ENCODE data around the gene ARL15. TPM values are rescaled to one million over a fixed set of nuclear protein-coding genes. Genes with fewer than 3 reads are reported as not detected.

Gene ARL15
- total RNA-seq, 4 donors from 2014 or later: 19.9 to 57.0 (median 36.9) TPM

DNA sequence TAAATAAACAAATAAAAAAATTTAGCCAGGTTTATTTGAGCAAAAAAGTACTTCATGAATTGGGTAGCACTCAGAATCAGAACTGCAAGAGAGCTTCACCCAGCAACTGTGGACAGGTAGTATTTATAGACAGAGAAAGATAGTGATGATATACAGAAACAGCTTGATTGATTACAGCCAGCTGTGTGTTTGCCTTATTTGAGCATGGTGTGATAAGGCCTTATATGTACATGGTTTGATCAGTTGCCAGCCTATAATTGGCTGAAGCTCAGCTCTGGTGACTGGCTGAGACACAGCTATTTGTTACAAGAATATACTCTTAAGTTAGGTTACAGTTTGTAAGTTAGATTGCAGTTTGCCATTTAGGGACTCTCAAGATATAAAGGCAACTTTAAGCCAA is 34.3 kb upstream of the ARL15 start:
- no peak for DNase-seq (ENCODE audit: low spot score in 2 of 2)
- Histone ChIP-seq H3K36me3 (no peaks in the 10 kb centered on the region), H3K27ac (no peak overlapping the region), H3K9me3 (peaks cover 7% of the 10 kb centered on the region), H3K4me3 (no peak overlapping the region), H3K27me3 (no peaks in the 10 kb centered on the region), H3K4me1 (no peaks in the 10 kb centered on the region)
- TF ChIP-seq, protein P1, sequence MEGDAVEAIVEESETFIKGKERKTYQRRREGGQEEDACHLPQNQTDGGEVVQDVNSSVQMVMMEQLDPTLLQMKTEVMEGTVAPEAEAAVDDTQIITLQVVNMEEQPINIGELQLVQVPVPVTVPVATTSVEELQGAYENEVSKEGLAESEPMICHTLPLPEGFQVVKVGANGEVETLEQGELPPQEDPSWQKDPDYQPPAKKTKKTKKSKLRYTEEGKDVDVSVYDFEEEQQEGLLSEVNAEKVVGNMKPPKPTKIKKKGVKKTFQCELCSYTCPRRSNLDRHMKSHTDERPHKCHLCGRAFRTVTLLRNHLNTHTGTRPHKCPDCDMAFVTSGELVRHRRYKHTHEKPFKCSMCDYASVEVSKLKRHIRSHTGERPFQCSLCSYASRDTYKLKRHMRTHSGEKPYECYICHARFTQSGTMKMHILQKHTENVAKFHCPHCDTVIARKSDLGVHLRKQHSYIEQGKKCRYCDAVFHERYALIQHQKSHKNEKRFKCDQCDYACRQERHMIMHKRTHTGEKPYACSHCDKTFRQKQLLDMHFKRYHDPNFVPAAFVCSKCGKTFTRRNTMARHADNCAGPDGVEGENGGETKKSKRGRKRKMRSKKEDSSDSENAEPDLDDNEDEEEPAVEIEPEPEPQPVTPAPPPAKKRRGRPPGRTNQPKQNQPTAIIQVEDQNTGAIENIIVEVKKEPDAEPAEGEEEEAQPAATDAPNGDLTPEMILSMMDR (IDR thresholded peaks at IDR 0.05): no peak
- TF ChIP-seq POLR2AphosphoS5 (IDR thresholded peaks at IDR 0.05) (no peak), POLR2A (IDR thresholded peaks at IDR 0.05) (no peak), EP300 (IDR thresholded peaks at IDR 0.05) (no peak)

- H3K4me1 ChIP-seq: no peaks in the 10 kb centered on the region
- no peak for TF ChIP-seq POLR2AphosphoS5 (IDR thresholded peaks at IDR 0.05)
- TF ChIP-seq, protein P1 (IDR thresholded peaks at IDR 0.05): no peak
- TF ChIP-seq POLR2A (IDR thresholded peaks at IDR 0.05): no peak
- TF ChIP-seq EP300 (IDR thresholded peaks at IDR 0.05): no peak
- H3K9me3 ChIP-seq: peaks cover under 1% of the 10 kb centered on the region
- H3K36me3 ChIP-seq: no peaks in the 10 kb centered on the region
- no peak overlapping the region for H3K27ac ChIP-seq
- no peaks in the 10 kb centered on the region for H3K27me3 ChIP-seq
- H3K4me3 ChIP-seq: no peak overlapping the region
- WGBS: 90% methylated on average over 2 of the region's 2 CpGs
- no peak for DNase-seq (ENCODE audit: low spot score in 2 of 2)
Measured at GRCh38 chr5:54341971-54342370, 31.6 kb upstream of the ARL15 start.

GRCh38 chr5:54337523-54337922 is 27.1 kb upstream of the ARL15 start:
- 91% methylated on average over 4 of the region's 4 CpGs for WGBS
- TF ChIP-seq EP300 (IDR thresholded peaks at IDR 0.05) (no peak), POLR2A (IDR thresholded peaks at IDR 0.05) (no peak), POLR2AphosphoS5 (IDR thresholded peaks at IDR 0.05) (no peak)
- TF ChIP-seq, protein P1 (IDR thresholded peaks at IDR 0.05): no peak
- no peak for DNase-seq (ENCODE audit: low spot score in 2 of 2)

DNA sequence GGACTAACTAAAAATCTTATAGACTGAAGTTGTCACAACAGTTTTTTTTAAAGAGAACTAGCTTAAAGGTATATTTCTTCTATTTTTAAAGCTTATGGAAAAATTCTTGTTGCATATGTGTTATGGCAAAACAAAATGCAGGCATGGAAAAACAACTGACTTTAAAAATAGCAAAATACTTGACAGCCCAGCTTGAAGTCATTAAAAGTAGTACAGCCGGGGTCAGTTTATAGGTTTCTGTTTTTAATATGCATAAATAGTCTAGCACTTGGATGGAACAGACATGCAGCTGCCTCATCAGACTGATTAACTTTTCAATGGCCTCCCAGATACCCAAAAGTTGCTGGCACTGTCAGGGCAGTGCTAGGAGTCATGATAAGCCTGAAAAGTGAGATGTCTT is 22.3 kb upstream of the ARL15 start:
- Histone ChIP-seq H3K9me3 (no peaks in the 10 kb centered on the region), H3K4me1 (no peaks in the 10 kb centered on the region), H3K4me3 (no peak overlapping the region), H3K27ac (no peak overlapping the region), H3K27me3 (no peaks in the 10 kb centered on the region), H3K36me3 (no peaks in the 10 kb centered on the region)
- 51% methylated on average over 1 of the region's 1 CpG for WGBS
- TF ChIP-seq, protein P1 (IDR thresholded peaks at IDR 0.05): no peak
- TF ChIP-seq EP300 (IDR thresholded peaks at IDR 0.05): no peak
- DNase-seq (ENCODE audit: low spot score in 2 of 2): no peak

More at GRCh38 chr5:54337523-54337922, 27.1 kb upstream of the ARL15 start:
- no peaks in the 10 kb centered on the region for H3K36me3 ChIP-seq
- H3K4me3 ChIP-seq: no peak overlapping the region
- H3K27me3 ChIP-seq: no peaks in the 10 kb centered on the region
- H3K27ac ChIP-seq: no peak overlapping the region
- no peaks in the 10 kb centered on the region for H3K4me1 ChIP-seq
- no peaks in the 10 kb centered on the region for H3K9me3 ChIP-seq

- no peaks in the 10 kb centered on the region for H3K36me3 ChIP-seq
- H3K4me1 ChIP-seq: no peaks in the 10 kb centered on the region
- no peak overlapping the region for H3K4me3 ChIP-seq
- no peaks in the 10 kb centered on the region for H3K27me3 ChIP-seq
- DNase-seq (ENCODE audit: low spot score in 2 of 2): no peak
- no peak overlapping the region for H3K27ac ChIP-seq
- WGBS: 72% methylated on average over 4 of the region's 4 CpGs
- H3K9me3 ChIP-seq: no peaks in the 10 kb centered on the region
- TF ChIP-seq POLR2A (IDR thresholded peaks at IDR 0.05): no peak
- no peak for TF ChIP-seq EP300 (IDR thresholded peaks at IDR 0.05)
- TF ChIP-seq POLR2AphosphoS5 (IDR thresholded peaks at IDR 0.05): no peak
- TF ChIP-seq, protein P1 (IDR thresholded peaks at IDR 0.05): no peak
Measured at GRCh38 chr5:54329731-54330709, 19.6 kb upstream of the ARL15 start.
